HG02852 (cell line): ENCODE results near the gene DEGS1.

Experiments used
- ATAC-seq: cut with Tn5 transposase; IDR thresholded peaks from one replicate; pipeline ENCODE4 v1.9.1; 2021; ENCODE audit warnings: mild to moderate bottlenecking, moderate library complexity; ENCODE audit not compliant: unreplicated experiment

Gene DEGS1

DNA sequence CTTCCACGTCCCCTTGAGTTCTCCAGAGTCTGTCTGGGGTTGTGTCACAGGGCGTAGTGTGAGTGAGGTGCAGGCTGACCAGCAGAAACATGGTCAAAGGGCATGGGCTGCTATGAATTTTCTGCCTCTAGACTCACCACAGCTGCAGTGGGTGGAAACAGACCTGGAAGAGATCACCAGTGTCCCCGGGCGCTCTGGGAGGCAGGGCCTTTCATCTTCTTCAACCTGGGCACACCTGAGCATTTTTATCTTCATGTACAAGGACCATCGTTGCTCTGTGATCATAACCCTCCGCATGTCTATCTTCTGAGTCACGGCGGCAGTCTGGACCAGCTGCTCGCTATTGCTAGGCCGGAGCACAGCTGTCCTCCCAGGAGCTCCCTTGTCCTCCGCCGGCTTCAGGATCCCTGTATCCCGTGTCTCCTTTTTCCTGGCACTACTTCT is 29.6 kb downstream of the DEGS1 start:
- ATAC-seq, result no peak

DNA sequence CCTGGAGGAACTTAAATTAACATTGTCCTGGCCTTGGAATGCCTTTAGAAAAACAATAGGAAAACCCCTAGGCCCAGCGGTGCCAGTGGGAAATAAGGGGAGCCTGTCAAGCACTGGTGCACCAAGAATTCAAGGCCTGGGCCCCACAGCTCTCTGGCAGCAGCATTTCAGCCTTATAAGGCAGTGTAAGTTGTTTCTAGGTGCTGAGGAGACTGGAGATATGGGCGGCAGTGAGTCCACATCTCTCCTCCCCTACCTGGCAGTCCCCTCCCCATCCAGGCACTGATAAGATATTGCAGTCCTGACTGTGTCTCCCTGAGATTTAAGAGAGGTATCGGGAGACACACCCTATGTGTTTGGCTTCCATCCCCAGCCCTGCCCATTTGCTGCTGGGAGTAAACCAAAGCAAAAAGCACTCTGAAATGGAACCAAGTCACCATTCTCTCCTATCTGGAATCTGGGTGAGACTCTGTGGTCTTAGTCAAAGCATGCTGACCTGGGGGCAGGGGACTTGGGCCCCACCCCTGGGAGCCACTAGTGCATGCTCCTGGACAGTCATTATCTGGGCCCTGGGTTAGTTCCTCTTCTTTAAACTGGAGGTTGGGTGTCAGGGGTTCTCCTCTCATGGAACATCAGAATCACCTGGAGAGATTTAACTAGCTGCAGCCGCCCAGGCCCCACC is 30.5 kb downstream of the DEGS1 start:
- ATAC-seq, result no peak

GRCh38 chr1:224216382-224216781 is 33.3 kb downstream of the DEGS1 start:
- no peak for ATAC-seq

DNA sequence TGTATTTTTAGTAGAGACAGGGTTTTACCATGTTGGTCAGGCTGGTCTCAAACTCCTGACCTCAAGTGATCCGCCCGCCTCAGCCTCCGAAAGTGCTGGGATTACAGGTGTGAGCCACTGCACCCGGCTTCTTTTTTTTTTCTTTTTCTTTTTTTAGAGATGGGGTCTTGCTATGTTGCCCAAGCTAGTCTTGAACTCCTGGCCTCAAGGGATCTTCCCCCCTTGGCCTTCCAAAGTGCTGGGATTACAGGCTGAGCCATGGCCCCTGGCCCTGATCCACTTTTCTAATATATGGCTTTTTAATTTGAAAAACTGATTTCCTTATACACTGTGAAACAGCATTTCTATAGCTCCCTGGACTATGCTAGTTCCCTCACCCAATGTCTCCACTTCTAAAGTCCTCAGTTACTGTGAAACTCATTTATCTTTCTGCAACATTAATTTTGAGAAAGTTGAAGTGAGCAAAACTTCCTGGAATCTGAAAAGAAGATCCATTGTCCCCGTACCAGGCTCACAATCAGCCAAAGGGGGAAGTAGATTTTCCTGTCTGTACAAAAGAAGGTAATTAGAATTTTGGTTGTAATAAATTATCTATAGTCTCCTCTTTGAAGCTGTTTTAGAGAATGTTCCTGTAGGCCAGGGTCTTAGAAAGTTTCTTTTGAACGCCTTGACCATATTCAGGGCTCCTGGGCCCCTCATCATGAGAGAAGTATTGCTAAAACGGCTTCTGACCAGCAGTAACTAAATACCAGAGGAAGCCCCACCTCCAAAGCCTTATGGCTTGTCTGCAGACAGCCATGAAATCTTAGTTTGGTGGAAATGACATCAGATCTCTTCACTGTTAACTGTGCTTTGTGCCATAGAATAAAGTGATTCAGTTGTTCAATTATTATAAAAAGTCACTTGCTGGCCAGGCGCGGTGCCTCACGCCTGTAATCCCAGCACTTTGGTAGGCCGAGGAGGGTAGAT is 34.9 kb downstream of the DEGS1 start:
- ATAC-seq, result no peak

DNA sequence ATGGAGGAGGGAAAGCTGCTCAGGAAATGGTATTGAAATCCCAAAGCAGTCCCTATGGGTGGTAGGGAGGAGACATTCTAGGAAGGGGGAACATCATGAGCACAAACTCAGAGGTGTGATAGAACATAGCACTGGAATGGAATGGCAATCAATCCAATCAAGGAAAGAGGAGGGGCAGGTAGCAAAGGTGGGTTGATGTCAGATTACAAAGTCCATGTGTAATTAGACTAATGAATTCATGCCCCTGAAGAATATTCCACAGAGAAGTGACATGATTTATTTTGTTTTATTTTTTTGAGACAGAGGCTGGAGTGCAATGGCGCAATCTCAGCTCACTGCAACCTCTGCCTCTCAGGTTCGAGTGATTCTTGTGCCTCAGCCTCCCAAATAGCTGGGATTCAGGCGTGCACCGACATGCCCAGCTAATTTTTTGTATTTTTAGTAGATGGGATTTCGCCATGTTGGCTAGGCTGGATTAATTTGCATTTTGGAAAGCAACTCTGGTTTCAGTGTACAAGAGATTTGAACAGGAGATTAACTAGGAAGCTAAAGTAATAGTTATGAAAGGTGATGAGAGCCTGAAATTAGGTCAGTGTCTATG is 36.1 kb downstream of the DEGS1 start:
- no peak for ATAC-seq

DNA sequence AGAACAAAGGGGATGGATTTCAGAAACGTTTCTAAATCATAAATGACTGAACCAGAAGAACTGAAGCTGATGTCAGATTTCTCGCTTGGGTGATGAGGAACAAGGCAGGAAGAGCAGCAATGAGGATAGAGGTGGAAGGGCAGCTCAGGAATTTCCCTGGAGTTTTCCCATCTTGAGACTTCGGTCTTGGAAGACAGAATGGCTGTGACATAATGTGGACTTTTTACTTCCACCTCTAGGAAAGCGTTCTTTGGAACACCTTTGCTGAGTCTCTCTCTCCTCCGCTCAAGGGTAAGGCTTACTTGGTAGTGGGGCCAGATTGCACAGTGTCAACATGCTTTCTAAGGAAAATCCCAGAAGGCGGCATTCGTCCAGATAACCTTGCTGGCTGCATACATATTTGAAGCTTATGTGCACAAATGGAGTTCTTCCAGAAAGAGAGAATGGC is 36.6 kb downstream of the DEGS1 start:
- no peak for ATAC-seq

DNA sequence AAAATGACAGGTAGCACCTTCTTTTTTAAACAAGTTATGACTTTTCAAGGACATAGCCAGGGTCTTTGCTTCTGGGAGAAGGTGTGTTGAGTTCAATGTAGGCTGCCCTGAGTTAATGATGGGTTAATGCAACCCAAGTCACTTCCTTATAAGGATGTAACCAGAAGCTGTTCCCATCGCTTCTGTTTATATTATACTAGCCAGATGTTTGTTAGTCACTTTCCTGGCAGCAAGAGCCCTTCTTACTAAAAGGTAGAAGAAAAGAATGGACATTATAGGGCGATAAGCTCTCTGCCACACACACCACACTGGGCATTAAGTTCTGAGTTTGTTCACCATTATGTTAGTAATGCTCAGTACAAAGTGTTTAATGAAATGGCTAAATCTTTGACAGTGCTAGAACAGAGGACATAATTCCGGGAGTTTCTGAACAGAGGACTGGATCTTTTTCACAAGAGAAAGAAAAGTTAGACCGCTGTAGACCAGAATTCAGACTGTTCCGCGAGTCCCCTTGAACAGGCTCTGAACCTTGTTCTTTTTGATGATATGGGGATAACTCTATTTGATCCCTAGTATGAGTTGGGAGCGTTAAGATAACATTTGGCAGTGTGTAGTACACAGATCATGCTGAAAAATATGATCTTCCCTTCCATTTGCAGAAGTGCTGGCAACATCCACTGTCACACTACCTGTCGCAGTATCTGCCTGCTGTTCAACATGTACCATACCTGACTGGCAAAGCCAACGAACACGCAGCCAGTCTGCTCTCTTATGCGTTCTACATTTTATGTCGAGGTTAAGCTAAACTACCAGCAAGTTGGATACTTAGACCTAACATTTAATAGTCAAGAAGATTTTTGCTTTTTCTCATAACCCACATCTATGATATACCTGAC is 41.0 kb downstream of the DEGS1 start:
- ATAC-seq, result no peak

GRCh38 chr1:224226849-224227502 is 43.9 kb downstream of the DEGS1 start:
- ATAC-seq, result no peak

- no peak for ATAC-seq
Observed at GRCh38 chr1:224234017-224234416, 51.0 kb downstream of the DEGS1 start.

DNA sequence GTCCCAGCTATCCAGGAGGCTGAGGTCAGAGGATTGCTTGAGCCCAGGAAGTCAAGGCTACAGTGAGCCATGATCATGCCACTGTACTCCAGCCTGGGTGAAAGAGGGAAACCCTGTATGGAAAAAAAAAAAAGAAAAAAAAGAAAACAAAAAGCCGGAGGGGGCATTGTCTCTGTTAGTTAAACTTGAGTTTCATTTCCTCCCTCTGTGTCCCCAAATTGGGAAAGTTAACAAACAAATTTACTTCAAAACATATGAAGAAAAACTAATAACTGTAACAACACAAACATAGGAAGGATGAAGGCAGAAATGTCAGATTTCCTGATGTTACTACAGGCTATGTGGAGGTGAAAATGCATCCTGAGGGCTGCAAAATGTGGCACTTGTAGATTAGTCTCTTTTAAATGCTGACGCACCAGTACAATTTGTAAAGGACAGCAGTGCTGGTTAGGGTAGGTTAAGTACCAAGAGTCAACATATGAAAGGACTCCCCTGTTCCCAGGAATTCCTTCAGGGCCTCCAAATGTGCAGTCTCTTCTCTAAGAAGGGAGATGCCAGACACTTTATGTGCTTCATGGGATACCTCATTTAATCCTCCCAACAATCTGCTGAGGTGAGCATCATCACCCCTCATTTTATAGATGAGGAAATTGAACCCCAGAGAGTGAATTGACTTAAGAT is 52.9 kb downstream of the DEGS1 start:
- ATAC-seq, result no peak

DNA sequence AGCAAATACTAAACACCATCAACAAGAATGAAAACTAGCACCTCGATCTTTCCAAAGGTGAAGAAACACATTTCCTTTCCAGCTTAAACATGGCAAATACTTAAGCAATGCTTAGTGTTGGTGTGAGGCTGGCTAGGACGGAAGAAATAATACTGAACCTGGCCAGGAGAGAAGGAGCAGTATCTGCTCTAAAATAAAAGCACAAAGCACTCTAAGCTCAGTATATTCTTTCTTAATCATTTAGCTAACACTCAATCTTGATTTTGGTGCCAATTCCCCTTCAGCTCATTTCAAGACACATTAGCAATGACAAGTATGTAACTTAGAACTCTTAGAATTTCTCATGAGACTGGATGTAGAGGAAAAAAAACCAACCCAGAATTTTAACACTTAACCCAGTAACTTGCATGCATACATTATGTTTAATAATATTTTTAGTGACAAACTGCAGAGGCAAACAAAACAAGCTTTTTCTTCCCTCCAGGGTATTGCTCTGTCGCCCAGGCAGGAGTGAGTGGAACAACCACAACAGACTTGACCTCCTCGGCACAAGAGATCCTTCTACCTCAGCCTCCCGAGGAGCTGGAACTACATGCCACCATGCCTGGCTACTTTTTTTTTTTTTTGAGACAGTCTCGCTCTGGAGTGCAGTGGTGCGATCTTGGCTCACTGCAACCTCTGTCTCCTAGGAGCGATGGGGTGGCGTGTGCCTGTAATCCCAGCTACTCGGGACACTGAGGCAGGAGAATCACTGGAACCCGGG is 54.3 kb downstream of the DEGS1 start:
- no peak for ATAC-seq

- no peak for ATAC-seq
Observed at GRCh38 chr1:224238212-224238611, 55.2 kb downstream of the DEGS1 start.

GRCh38 chr1:224238756-224239155 is 55.7 kb downstream of the DEGS1 start:
- ATAC-seq, result no peak
